ENCODE results near the gene C4A.
"Not testable (repeated sequence)": the region's sequence is repeated elsewhere in the genome, so short reads cannot be mapped to it uniquely, and the experiment has no call there.

C4A gene

GRCh38 chr6:31958741-31959739, 22.8 kb upstream of the C4A start, which contains the start of the genes NELFE and SKIC2:
TSS of gene NELFE (minus strand) at chr6:31958971. CDS start at chr6:31958446, 525 bp downstream.
TSS of gene SKIC2 (plus strand) at chr6:31959175. CDS start at chr6:31959193, 18 bp downstream.
- peak; percentile 80 to 99 (median 97) for DNase-seq

- DNase-seq, result no peak
These were observed 20.2 kb upstream of the C4A start for GRCh38 chr6:31961616-31962015.

GRCh38 chr6:31963921-31964320, 17.9 kb upstream of the C4A start:
- no peak for DNase-seq

GRCh38 chr6:31965700-31966099, 16.2 kb upstream of the C4A start:
- no peak for DNase-seq

- DNase-seq, result no peak
These were observed 15.4 kb upstream of the C4A start for GRCh38 chr6:31966506-31966905.

- DNase-seq, result no peak
These were observed 14.6 kb upstream of the C4A start for GRCh38 chr6:31966997-31967925.

- DNase-seq, result no peak
These were observed 13.9 kb upstream of the C4A start for GRCh38 chr6:31967926-31968320.

GRCh38 chr6:31968326-31968725, 13.5 kb upstream of the C4A start:
- no peak for DNase-seq

GRCh38 chr6:31968791-31969711, 12.8 kb upstream of the C4A start:
- no peak for DNase-seq

GRCh38 chr6:31969712-31970603, 11.9 kb upstream of the C4A start:
- no peak for DNase-seq

GRCh38 chr6:31970604-31971271, 11.1 kb upstream of the C4A start:
- DNase-seq, result peak in 1 of 56 donors; percentile 12

GRCh38 chr6:31971279-31971992, 10.4 kb upstream of the C4A start:
- no peak for DNase-seq

- peak; percentile 86 to 100 (median 94) for DNase-seq
These were observed 9.7 kb upstream of the C4A start, which contains the start of gene DXO for GRCh38 chr6:31971993-31972708. TSS of gene DXO (minus strand) at chr6:31972138. CDS start at chr6:31971675, 463 bp downstream.

GRCh38 chr6:31972709-31973350, 9.0 kb upstream of the C4A start:
- DNase-seq, result peak in 1 of 56 donors; percentile 57

- DNase-seq, result not testable (repeated sequence)
These were observed 5.8 kb upstream of the C4A start for GRCh38 chr6:31976065-31976464.

- no peak for DNase-seq
These were observed 3.9 kb upstream of the C4A start for GRCh38 chr6:31977816-31978431.

Measured in nucleus accumbens (tissue), 56 donors.